Astrocyte (in vitro differentiated cells and primary cell): ENCODE measurements around the gene ST6GALNAC6. TPM values are rescaled to one million over a fixed set of nuclear protein-coding genes. Genes with fewer than 3 reads are reported as not detected.

Experiments
- DNase-seq: peaks from one replicate; pipeline ENCODE4 v3.0.0-alpha.2; 2010; ENCODE audit warnings: low read depth
- FAIRE-seq: peaks from 2 replicates; lab custom pipeline; 2011; peaks lifted over from hg19 to GRCh38; lab: Jason Lieb, UNC
- H2AFZ ChIP-seq: 2 replicates; pipeline ENCODE4 v1.6.0; 2012; ENCODE audit warnings: low read depth, low read length, inconsistent platforms
- H3K27ac ChIP-seq: 2 replicates; pipeline ENCODE4 v1.5.1; 2011; ENCODE audit warnings: low read depth, low read length, inconsistent platforms
- H3K27me3 ChIP-seq: 2 replicates; pipeline ENCODE4 v1.6.0; 2011; ENCODE audit warnings: low read length, inconsistent platforms; ENCODE audit not compliant: insufficient read depth
- H3K36me3 ChIP-seq: 2 replicates; pipeline ENCODE4 v1.5.1; 2011; ENCODE audit warnings: low read length, inconsistent platforms; ENCODE audit not compliant: insufficient read depth
- H3K4me1 ChIP-seq: 2 replicates; pipeline ENCODE4 v1.5.1; 2011; ENCODE audit warnings: low read length, inconsistent platforms; ENCODE audit not compliant: insufficient read depth
- H3K4me2 ChIP-seq: 2 replicates; pipeline ENCODE4 v1.6.0; 2012; ENCODE audit warnings: low read length, inconsistent platforms
- H3K4me3 ChIP-seq: 2 replicates; pipeline ENCODE4 v1.5.1; 2011; ENCODE audit warnings: low read depth, mild to moderate bottlenecking, low read length, inconsistent platforms; ENCODE audit not compliant: insufficient read depth
- H3K79me2 ChIP-seq: 2 replicates; pipeline ENCODE4 v1.6.0; 2012; ENCODE audit warnings: mild to moderate bottlenecking, low read length, inconsistent platforms; ENCODE audit not compliant: insufficient read depth
- H3K9ac ChIP-seq: 2 replicates; pipeline ENCODE4 v1.6.0; 2012; ENCODE audit warnings: mild to moderate bottlenecking, low read length, inconsistent platforms
- H3K9me3 ChIP-seq: 2 replicates; pipeline ENCODE4 v1.5.1; 2012; ENCODE audit warnings: low read depth, mild to moderate bottlenecking, low read length, inconsistent platforms; ENCODE audit not compliant: insufficient read depth
- H4K20me1 ChIP-seq: 2 replicates; pipeline ENCODE4 v1.6.0; 2012; ENCODE audit warnings: low read length, inconsistent platforms; ENCODE audit not compliant: insufficient read depth
- H3K27ac Mint-ChIP-seq: one replicate; pipeline ENCODE4 v1.8.0; 2021; ENCODE audit warnings: mild to moderate bottlenecking, mixed read lengths; ENCODE audit not compliant: unreplicated experiment
- H3K27me3 Mint-ChIP-seq: one replicate; pipeline ENCODE4 v1.8.0; 2021; ENCODE audit warnings: low read depth, mixed read lengths; ENCODE audit not compliant: unreplicated experiment
- H3K36me3 Mint-ChIP-seq: one replicate; pipeline ENCODE4 v1.8.0; 2021; ENCODE audit warnings: low read depth, mixed read lengths; ENCODE audit not compliant: unreplicated experiment
- H3K4me1 Mint-ChIP-seq: one replicate; pipeline ENCODE4 v1.8.0; 2021; ENCODE audit warnings: low read depth, mixed read lengths; ENCODE audit not compliant: unreplicated experiment
- H3K4me3 Mint-ChIP-seq: one replicate; pipeline ENCODE4 v1.8.0; 2021; ENCODE audit warnings: mild to moderate bottlenecking, moderate library complexity, mixed read lengths; ENCODE audit not compliant: unreplicated experiment
- H3K9me3 Mint-ChIP-seq: one replicate; pipeline ENCODE4 v1.8.0; 2021; ENCODE audit warnings: mild to moderate bottlenecking, mixed read lengths; ENCODE audit not compliant: unreplicated experiment
- CTCF ChIP-seq: IDR thresholded peaks from 2 replicates; pipeline ENCODE4 v1.5.1; 2011; ENCODE audit warnings: low read depth, mild to moderate bottlenecking, inconsistent platforms, low read length, moderate library complexity; ENCODE audit not compliant: insufficient read depth
- EZH2 ChIP-seq: IDR thresholded peaks from 2 replicates; pipeline ENCODE4 v1.6.1; 2012; ENCODE audit warnings: mild to moderate bottlenecking, low read length, inconsistent platforms; ENCODE audit not compliant: insufficient read depth
- total RNA-seq: library from RNA; stranded (reverse); gene quantifications from 2 replicates; pipeline ENCODE4 v1.2.1, GENCODE V29; 2021

Gene ST6GALNAC6
- total RNA-seq, 1 donor from 2014 or later: 30.4 TPM

- H3K4me3 Mint-ChIP-seq: no peak overlapping the region
- peaks cover 5% of the 10 kb centered on the region for H3K79me2 ChIP-seq
- H3K27me3 Mint-ChIP-seq: peaks cover 8% of the 10 kb centered on the region
- H3K27ac ChIP-seq: no peak overlapping the region
- H3K27me3 ChIP-seq: no peaks in the 10 kb centered on the region
- no peak for DNase-seq
- H3K4me1 Mint-ChIP-seq: peaks cover 19% of the 10 kb centered on the region
- no peak overlapping the region for H3K4me3 ChIP-seq
- no peak for FAIRE-seq
- H3K36me3 Mint-ChIP-seq: peaks cover 1% of the 10 kb centered on the region
- H3K4me2 ChIP-seq: no peak overlapping the region
- TF ChIP-seq EZH2 (no peak), CTCF (no peak)
- no peaks in the 10 kb centered on the region for H3K36me3 ChIP-seq
- H3K9ac ChIP-seq: no peak overlapping the region
- no peaks in the 10 kb centered on the region for H3K9me3 ChIP-seq
- no peaks in the 10 kb centered on the region for H3K9me3 Mint-ChIP-seq
- peak overlapping the region; percentile 68 for H3K27ac Mint-ChIP-seq
- H3K4me1 ChIP-seq: peaks cover 48% of the 10 kb centered on the region
- no peaks in the 10 kb centered on the region for H4K20me1 ChIP-seq
- H2AFZ ChIP-seq: no peak overlapping the region
Observed at GRCh38 chr9:127920794-127921193, 21.4 kb upstream of the ST6GALNAC6 start.

GRCh38 chr9:127919253-127919815, 19.9 kb upstream of the ST6GALNAC6 start:
- Histone ChIP-seq H3K36me3 (no peaks in the 10 kb centered on the region), H4K20me1 (no peaks in the 10 kb centered on the region), H3K27me3 (no peaks in the 10 kb centered on the region), H3K9me3 (no peaks in the 10 kb centered on the region), H3K4me1 (peaks cover 48% of the 10 kb centered on the region), H2AFZ (no peak overlapping the region), H3K4me3 (no peak overlapping the region), H3K9ac (peak overlapping the region; percentile 37), H3K27ac (peak overlapping the region; percentile 70), H3K79me2 (peaks cover 8% of the 10 kb centered on the region), H3K4me2 (peak overlapping the region; percentile 51)
- H3K27me3 Mint-ChIP-seq: no peaks in the 10 kb centered on the region
- FAIRE-seq (peak; percentile 93), DNase-seq (peak; percentile 98)
- peaks cover 19% of the 10 kb centered on the region for H3K4me1 Mint-ChIP-seq
- H3K27ac Mint-ChIP-seq: peak overlapping the region; percentile 81
- peaks cover 1% of the 10 kb centered on the region for H3K36me3 Mint-ChIP-seq
- H3K9me3 Mint-ChIP-seq: no peaks in the 10 kb centered on the region
- H3K4me3 Mint-ChIP-seq: peak overlapping the region; percentile 36
- TF ChIP-seq CTCF (no peak), EZH2 (no peak)
